SU-DHL-6 (cell line): ENCODE results near the gene FAM20C.

Experiments used
- CTCF ChIP-seq: fragments of 200-600 bp; sonication (generic); IDR thresholded peaks from one replicate; pipeline ENCODE4 v1.5.1; 2017; ENCODE audit warnings: antibody characterized with exemption, mild to moderate bottlenecking, low read length, moderate library complexity; ENCODE audit not compliant: insufficient read depth, poor library complexity, severe bottlenecking
- EZH2phosphoT487 ChIP-seq: fragments of 200-600 bp; sonication (generic), shearing (Covaris generic); conservative IDR thresholded peaks from 2 replicates; pipeline ENCODE4 v1.6.1; 2018; ENCODE audit warnings: mild to moderate bottlenecking, antibody characterized with exemption, low read length, moderate library complexity, mixed read lengths

- TF ChIP-seq CTCF (no peak), EZH2phosphoT487 (no peak)
Observed at GRCh38 chr7:218316-218715, 25.9 kb downstream of the FAM20C start.
